Cardiac muscle cell (in vitro differentiated cells and primary cell): ENCODE data around the gene TMEM145. TPM values are rescaled to one million over a fixed set of nuclear protein-coding genes. Genes with fewer than 3 reads are reported as not detected.
A peak's percentile ranks its signal among the peaks of the same experiment; 100 is the strongest.

Experiments
- DNase-seq, 2 donors: peaks; one replicate each; pipeline versions ENCODE4 v3.0.0 to v3.0.0-alpha.2; 2010 to 2017; ENCODE audit warnings: low read depth in 1 of 2, low spot score in 1 of 2
- H3K27ac ChIP-seq: fragments of 200-600 bp; sonication (generic); 2 replicates; pipeline ENCODE4 v1.5.1; 2016
- H3K27me3 ChIP-seq: fragments of 200-600 bp; sonication (generic); 2 replicates; pipeline ENCODE4 v1.6.0; 2016; ENCODE audit warnings: control low read depth
- H3K36me3 ChIP-seq: fragments of 200-600 bp; sonication (generic); 2 replicates; pipeline ENCODE4 v1.5.1; 2016; ENCODE audit warnings: control low read depth
- H3K4me1 ChIP-seq: fragments of 200-600 bp; sonication (generic); 2 replicates; pipeline ENCODE4 v1.8.1; 2017; ENCODE audit warnings: low read depth, mild to moderate bottlenecking, mixed run types
- H3K4me3 ChIP-seq: fragments of 200-600 bp; sonication (generic); 2 replicates; pipeline ENCODE4 v1.5.1; 2016; ENCODE audit warnings: mild to moderate bottlenecking
- H3K9me3 ChIP-seq: fragments of 200-600 bp; sonication (generic); 2 replicates; pipeline ENCODE4 v1.5.1; 2017; ENCODE audit warnings: low read depth, mild to moderate bottlenecking, control low read depth
- CTCF ChIP-seq: IDR thresholded peaks from 2 replicates; pipeline ENCODE4 v1.5.1; 2012; ENCODE audit warnings: low read depth, mild to moderate bottlenecking, low read length
- polyA plus RNA-seq: library from polyadenylated mRNA; unstranded; fragments of >200 nt; fragmentation: Nextera tagmentation; extraction: Ambion mirVana; gene quantifications from 2 replicates; pipeline ENCODE4 v1.2.1, GENCODE V29; 2016
- total RNA-seq: library from RNA; depleted of rRNA; stranded (reverse); fragments of >200 nt; gene quantifications from 2 replicates; pipeline ENCODE4 v1.2.3, GENCODE V29; 2016

The TMEM145 gene
- total and polyA plus RNA-seq, 2 experiments from 2014 or later, result 3.7 to 3.8 TPM

- Histone ChIP-seq H3K9me3 (no peaks in the 10 kb centered on the region), H3K36me3 (no peaks in the 10 kb centered on the region), H3K4me3 (no peak overlapping the region), H3K27ac (no peak overlapping the region), H3K4me1 (peaks cover 24% of the 10 kb centered on the region), H3K27me3 (no peaks in the 10 kb centered on the region)
- no peak for DNase-seq
- TF ChIP-seq CTCF, result no peak
These were observed 36.8 kb upstream of the TMEM145 start for GRCh38 chr19:42276284-42276683.

GRCh38 chr19:42276821-42277220 lies 36.3 kb upstream of the TMEM145 start:
- H3K4me3 ChIP-seq, result no peak overlapping the region
- no peaks in the 10 kb centered on the region for H3K36me3 ChIP-seq
- H3K4me1 ChIP-seq, result peaks cover 29% of the 10 kb centered on the region
- H3K9me3 ChIP-seq, result no peaks in the 10 kb centered on the region
- H3K27ac ChIP-seq, result no peak overlapping the region
- H3K27me3 ChIP-seq, result no peaks in the 10 kb centered on the region
- no peak for TF ChIP-seq CTCF
- DNase-seq, result no peak

- peaks cover 41% of the 10 kb centered on the region for H3K4me1 ChIP-seq
- peak in 1 of 2 donors; percentile 66 for DNase-seq
- TF ChIP-seq CTCF, result no peak
- H3K36me3 ChIP-seq, result no peaks in the 10 kb centered on the region
- H3K27me3 ChIP-seq, result no peaks in the 10 kb centered on the region
- no peaks in the 10 kb centered on the region for H3K9me3 ChIP-seq
- H3K4me3 ChIP-seq, result no peak overlapping the region
- H3K27ac ChIP-seq, result peak overlapping the region; percentile 81
These were observed 35.2 kb upstream of the TMEM145 start for GRCh38 chr19:42277821-42278451.

- H3K36me3 ChIP-seq, result no peaks in the 10 kb centered on the region
- H3K4me1 ChIP-seq, result peaks cover 45% of the 10 kb centered on the region
- no peaks in the 10 kb centered on the region for H3K27me3 ChIP-seq
- H3K4me3 ChIP-seq, result no peak overlapping the region
- DNase-seq, result no peak
- H3K27ac ChIP-seq, result peak overlapping the region; percentile 81
- H3K9me3 ChIP-seq, result no peaks in the 10 kb centered on the region
- TF ChIP-seq CTCF, result no peak
These were observed 34.5 kb upstream of the TMEM145 start for GRCh38 chr19:42278452-42279154.

- H3K4me1 ChIP-seq, result peaks cover 45% of the 10 kb centered on the region
- TF ChIP-seq CTCF, result no peak
- peak overlapping the region; percentile 81 for H3K27ac ChIP-seq
- DNase-seq, result no peak
- peak overlapping the region; percentile 91 for H3K4me3 ChIP-seq
- no peaks in the 10 kb centered on the region for H3K9me3 ChIP-seq
- H3K36me3 ChIP-seq, result no peaks in the 10 kb centered on the region
- H3K27me3 ChIP-seq, result no peaks in the 10 kb centered on the region
These were observed 33.8 kb upstream of the TMEM145 start for GRCh38 chr19:42279155-42279901.
